Stimulated activated CD4-positive, alpha-beta T cell treated with anti-CD3 and anti-CD28 coated beads, Interleukin-1b, Interleukin-23, amount 100 ng/mL, for 24 hours (primary cell): ENCODE measurements around the gene TMPRSS2.
"Not testable (repeated sequence)": the region's sequence is repeated elsewhere in the genome, so short reads cannot be mapped to it uniquely, and the experiment has no call there.

Experiments used
- DNase-seq, 4 experiments: peaks; one replicate each; pipeline ENCODE4 v3.0.0-alpha.2; 2020; ENCODE audit warnings: low read depth in 4 of 4, low spot score in 1 of 4

TMPRSS2 gene

DNA sequence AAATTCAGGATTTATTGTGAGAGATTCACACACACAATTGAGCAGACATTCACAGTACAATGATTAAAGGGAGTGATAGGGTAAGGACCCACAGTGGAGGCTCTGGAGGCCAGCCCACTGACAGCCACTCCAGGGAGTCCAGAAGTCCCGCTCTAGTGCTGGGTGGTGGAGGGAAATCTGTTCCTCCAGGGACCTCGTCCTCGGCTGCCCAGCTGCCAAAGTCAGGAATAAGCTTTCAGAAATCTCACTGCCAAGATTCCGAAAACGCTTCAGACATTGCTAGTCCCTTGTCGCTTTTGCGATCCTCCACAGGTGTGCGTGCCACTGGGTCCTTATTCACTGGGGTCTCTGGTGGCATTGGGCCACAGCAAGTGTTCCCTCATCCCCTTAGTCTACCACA lies 79.6 kb downstream of the TMPRSS2 start:
- no peak for DNase-seq

DNA sequence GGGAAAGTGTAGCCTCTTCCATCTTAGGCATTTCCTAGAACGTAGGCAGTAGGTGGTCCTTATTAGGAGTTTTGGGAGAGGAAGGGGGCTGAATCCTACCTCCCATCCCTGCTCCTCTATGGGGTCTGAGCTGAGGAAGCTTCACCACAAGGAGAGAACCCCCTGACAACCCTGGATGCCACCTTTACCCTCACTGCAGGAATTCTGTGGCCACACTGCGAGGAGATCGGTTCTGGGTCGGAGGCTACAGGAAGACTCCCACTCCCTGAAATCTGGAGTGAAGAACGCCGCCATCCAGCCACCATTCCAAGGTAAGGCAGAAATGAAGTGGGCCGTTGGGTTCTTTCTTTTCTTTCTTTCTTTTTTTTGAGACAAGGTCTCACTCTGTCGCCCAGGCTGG lies 80.4 kb downstream of the TMPRSS2 start:
- no peak for DNase-seq

DNA sequence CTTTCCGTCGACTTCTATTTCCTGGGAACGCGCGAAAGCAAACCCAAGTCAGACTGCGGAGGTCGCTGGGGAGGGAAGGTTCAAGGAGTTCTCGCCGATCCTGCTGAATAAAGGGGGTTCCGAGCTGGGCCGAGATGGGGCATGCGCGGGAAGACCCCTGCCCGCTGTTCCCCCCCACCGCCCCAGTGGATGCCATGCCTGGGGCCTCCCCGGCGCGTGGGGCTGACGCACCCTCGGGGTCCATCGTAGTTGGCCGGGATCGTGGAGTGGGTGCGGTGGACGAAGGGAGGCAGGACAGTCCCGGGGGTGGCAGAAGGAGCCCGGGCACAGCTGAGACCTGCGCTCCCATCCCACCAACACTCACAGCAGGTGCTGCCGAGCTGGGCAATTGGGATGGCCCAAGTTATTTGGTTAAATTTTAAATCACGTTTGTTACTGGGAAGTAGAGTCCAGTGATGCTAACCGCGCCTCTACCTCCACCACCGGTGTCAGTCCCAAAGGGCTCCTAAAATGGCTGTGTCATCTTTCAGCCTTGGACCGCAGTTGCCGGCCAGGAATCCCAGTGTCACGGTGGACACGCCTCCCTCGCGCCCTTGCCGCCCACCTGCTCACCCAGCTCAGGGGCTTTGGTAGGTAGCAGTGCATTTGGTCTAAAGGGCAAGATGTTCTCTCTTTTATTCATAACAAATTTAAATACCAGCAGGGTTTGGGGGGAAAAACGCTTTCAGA lies 81.1 kb downstream of the TMPRSS2 start:
- no peak for DNase-seq

DNA sequence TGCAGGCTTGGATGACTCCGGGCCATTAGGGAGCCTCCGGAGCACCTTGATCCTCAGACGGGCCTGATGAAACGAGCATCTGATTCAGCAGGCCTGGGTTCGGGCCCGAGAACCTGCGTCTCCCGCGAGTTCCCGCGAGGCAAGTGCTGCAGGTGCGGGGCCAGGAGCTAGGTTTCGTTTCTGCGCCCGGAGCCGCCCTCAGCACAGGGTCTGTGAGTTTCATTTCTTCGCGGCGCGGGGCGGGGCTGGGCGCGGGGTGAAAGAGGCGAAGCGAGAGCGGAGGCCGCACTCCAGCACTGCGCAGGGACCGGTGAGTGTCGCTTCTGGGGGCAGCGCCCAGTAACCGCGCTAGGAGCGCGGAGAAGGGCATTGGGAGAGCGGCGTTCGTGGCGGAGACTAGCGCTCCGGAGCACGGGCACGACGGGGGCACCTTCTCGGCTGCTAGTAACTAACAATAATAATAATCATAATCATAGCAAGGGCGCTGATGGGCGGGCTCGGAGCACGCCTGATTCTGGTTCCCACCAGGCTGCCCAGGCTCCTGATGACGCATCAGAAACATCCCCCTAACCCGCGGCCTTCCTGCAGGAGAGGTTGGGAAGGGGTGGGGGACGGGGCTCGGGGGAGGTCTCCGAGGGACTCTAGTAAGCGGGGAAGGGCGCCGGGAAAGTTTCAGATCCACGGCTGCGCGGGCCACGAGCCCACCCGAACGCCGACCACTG lies 81.8 kb downstream of the TMPRSS2 start, which contains the start of gene MX1:
Gene MX1, plus strand, starts transcription at position 286 of the 722 bp plus-strand sequence. CDS start 5,832 bp downstream, outside the sequence.
- DNase-seq = peak; percentile 51 to 74 (median 64)

DNA sequence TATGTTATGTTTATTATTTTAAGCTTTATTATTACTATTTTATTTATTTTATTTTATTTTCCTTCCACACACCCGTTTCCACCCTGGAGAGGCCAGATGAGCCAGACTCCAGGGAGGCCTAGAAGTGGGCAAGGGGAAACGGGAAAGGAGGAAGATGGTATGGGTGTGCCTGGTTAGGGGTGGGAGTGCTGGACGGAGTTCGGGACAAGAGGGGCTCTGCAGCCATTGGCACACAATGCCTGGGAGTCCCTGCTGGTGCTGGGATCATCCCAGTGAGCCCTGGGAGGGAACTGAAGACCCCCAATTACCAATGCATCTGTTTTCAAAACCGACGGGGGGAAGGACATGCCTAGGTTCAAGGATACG lies 82.4 kb downstream of the TMPRSS2 start:
- DNase-seq = no peak

DNA sequence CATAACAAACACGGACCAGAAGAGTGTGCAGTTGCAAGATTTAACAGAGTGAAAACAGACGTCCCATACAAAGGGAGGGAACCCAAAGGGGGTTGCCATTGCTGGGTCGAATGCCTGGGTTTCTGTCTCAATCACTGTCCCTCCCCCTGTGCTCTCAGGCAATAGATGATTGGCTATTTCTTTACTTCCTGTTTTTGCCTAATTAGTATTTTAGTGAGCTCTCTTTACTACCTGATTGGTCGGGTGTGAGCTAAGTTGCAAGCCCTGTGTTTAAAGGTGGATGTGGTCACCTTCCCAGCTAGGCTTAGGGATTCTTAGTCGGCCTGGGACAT lies 84.7 kb downstream of the TMPRSS2 start:
- DNase-seq = not testable (repeated sequence)

DNA sequence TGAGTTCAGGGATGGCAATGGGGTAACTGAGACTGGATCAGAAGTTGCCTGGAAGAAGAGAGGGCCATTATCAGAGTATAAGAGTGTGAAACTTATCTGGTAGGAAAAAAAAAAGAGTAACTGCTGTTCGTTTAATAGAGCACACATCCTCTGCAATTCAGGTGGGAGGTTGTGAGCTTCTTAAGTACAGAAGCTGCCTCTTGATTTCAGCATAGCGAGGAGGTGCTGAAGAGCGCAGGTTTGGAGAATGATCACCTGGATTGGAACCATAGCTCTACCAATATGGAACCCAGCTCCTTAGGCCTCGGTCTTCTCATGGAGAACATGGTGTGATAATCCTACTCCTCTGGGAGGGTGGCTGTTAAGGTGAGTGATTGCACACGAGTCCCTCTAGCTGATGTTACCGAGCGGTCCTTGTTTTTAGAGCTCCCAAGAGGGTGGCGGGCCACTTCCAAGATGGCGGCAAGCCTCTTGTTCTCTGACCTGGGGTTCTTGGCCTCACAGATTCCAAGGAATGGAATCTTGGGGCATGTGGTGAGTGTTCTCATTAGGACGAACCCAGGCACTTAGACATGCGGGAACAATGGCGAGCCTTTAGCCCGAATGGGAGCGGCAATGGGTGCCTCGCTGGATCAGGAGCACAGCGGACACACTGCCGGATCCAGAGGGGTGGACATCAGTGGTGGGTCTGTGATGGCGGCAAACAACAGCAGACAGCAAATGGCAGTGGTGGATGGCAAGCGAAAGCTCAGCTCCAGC lies 85.2 kb downstream of the TMPRSS2 start:
- DNase-seq = no peak

DNA sequence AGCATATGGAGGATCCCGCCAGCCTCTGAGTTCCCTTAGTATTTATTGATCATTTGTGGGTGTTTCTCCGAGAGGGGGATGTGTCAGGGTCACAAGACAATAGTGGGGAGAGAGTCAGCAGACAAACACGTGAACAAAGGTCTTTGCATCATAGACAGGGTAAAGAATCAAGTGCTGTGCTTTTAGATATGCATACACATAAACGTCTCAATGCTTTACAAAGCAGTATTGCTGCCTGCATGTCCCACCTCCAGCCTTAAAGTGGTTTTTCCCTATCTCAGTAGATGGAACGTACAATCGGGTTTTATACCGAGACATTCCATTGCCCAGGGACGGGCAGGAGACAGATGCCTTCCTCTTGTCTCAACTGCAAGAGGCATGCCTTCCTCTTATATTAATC lies 87.0 kb downstream of the TMPRSS2 start:
- not testable (repeated sequence) for DNase-seq

DNA sequence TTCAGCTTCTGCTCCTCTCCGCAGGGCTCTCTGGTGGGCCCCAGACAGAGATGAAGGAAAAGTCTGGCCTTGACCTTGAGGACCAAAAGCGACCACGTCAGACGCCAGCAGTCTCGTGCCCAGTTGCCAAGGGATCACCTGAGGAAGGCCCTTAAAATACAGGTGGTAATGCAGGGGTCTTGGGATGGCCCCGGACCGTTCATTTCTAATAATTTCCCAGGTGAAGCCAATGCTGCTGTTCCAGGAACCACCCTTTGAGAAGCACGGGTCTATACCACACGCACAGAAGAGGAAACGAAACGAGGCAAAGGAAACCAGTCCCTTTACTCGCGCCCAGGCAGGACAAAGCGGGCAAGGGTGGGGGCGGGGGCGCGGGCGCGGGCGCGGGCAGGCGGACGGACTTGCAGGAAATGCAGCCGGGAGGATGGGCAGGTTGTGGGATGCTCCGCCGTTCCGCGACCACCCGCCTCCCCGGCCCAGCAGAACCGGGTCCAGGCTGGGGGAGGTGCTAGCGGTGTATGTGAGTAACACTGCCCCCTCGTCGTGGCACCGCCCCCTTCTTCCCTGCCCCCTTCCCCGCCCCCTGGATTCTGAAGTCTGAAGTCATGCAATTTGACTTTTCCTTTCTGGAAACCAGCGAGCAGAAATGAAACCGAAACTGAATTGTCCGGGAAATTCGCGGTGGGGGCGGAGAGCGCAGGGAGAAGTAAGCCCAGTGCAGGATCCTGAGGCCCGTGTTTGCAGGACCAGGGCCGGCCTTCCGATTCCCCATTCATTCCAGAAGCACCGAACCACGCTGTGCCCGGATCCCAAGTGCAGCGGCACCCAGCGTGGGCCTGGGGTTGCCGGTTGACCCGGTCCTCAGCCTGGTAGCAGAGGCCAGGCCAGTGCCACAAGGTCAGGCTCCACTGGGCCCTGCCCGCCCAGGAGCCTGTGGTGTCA lies 87.8 kb downstream of the TMPRSS2 start:
- DNase-seq = peak in 1 of 4 experiments; percentile 27

DNA sequence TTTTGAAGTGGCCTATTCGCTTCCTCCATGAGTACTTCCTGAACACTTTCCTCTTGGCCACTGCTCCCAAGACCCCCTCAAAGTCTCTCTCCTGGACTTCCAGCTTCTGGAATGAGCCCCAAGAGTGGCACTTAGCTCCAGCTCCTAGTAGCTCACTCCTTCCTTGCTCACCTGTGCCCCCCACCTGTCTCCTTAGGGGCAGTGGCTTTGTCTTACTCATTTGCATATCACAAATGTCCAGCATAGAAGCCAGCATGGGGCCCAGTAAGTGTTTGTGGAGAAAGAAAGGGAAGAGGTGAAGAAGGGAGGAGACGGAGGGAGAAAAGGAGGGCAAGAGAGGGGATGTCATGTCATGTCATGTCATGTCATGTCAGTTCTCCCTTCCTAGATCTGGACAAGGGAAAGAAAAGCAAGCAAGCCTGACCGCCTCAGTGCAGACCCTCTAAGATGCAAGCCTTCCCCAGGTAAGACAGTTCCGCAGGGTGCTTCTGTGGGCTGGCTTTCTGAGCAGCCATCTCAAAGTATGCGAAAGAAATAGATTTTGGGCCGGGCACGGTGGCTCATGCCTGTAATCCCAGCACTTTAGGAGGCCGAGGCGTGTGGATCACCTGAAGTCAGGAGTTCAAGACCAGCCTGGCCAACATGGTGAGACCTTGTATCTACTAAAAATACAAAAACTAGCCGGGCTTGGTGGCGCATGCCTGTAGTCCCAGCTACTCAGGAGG lies 88.8 kb downstream of the TMPRSS2 start:
- DNase-seq = no peak

DNA sequence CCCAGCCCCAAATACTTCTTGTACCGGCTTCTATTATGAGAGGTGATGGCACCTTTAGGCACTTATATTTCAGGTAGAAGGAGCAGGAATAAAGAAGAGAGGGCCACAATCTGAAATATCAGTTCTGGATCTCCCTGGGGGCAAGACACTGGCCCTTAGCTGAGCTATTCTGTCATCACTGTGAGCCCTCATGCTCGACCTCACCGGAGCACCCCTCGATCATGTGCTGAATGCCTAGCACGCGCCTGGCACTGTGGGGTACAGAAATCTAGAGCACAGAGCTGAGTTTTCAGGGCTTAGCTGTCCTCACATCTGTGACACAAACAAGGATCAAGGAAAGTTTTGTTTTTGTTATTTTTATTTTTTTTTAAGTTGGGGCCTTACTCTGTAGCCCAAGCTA lies 89.6 kb downstream of the TMPRSS2 start:
- no peak for DNase-seq

DNA sequence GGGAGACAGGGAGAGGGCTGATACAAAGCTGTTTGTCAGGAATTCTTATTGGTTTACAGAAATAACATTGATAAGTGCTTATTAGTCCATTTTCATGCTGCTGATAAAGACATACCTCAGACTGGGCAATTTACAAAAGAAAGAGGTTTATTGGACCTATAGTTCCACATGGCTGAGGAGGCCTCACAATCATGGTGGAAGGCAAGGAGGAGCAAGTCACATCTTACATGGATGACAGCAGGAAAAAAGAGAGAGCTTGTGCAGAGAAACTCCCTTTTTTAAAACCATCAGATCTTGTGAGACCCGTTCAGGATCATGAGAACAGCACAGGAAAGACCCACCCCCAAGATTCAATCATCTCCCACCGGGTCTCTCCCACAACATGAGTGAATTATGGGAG lies 90.5 kb downstream of the TMPRSS2 start:
- DNase-seq = not testable (repeated sequence)
